H1 (cell line): Measurements from ENCODE around the gene EPN2. TPM values are rescaled to one million over a fixed set of nuclear protein-coding genes. Genes with fewer than 3 reads are reported as not detected.

ENCODE experiments used
- CTCF ChIA-PET: fragments of 300-600 bp; sonication (Branson Sonifier 250); formaldehyde crosslinking; loops from one replicate; lab custom pipeline; 2021; ENCODE audit not compliant: partially characterized antibody; lab: Charles Lee
- POLR2A ChIA-PET: fragments of 300-600 bp; sonication (Branson Sonifier 250); formaldehyde crosslinking; loops from one replicate; lab custom pipeline; 2021; ENCODE audit warnings: inconsistent platforms; ENCODE audit not compliant: partially characterized antibody; lab: Charles Lee
- DNase-seq, 2 experiments: peaks; one replicate each; pipeline versions ENCODE4 v3.0.0 to v3.0.0-alpha.2; 2010 to 2022; ENCODE audit warnings: low spot score in 2 of 2, low read depth in 1 of 2, mixed read lengths in 1 of 2
- FAIRE-seq: peaks from 2 replicates; lab custom pipeline; 2011; peaks lifted over from hg19 to GRCh38; lab: Jason Lieb, UNC
- H2AFZ ChIP-seq: 2 replicates; pipeline ENCODE4 v1.8.1; 2012; ENCODE audit warnings: low read length, inconsistent platforms
- H2AK5ac ChIP-seq: 2 replicates; pipeline ENCODE4 v1.6.1; 2013; ENCODE audit warnings: low read depth, low read length
- H2BK120ac ChIP-seq: replicated peaks from 2 replicates; pipeline ENCODE3; 2013; ENCODE audit warnings: low read depth, low read length, inconsistent platforms
- H2BK12ac ChIP-seq: 2 replicates; pipeline ENCODE4 v1.6.1; 2013; ENCODE audit warnings: low read depth, low read length
- H2BK15ac ChIP-seq: 2 replicates; pipeline ENCODE4 v1.6.1; 2013; ENCODE audit warnings: low read length
- H2BK20ac ChIP-seq: 2 replicates; pipeline ENCODE4 v1.6.1; 2013; ENCODE audit warnings: low read length
- H2BK5ac ChIP-seq: 2 replicates; pipeline ENCODE4 v1.6.1; 2013; ENCODE audit warnings: low read depth, low read length
- H3K14ac ChIP-seq: 2 replicates; pipeline ENCODE4 v1.6.1; 2013; ENCODE audit warnings: inconsistent platforms; ENCODE audit not compliant: insufficient read length
- H3K18ac ChIP-seq: 2 replicates; pipeline ENCODE4 v1.6.1; 2013; ENCODE audit warnings: low read length; ENCODE audit errors: extremely low read depth
- H3K23ac ChIP-seq: 2 replicates; pipeline ENCODE4 v1.6.1; 2013; ENCODE audit warnings: inconsistent platforms; ENCODE audit not compliant: insufficient read length
- H3K23me2 ChIP-seq: 2 replicates; pipeline ENCODE4 v1.6.1; 2013; ENCODE audit warnings: low read depth, low read length
- H3K27ac ChIP-seq: 2 replicates; pipeline ENCODE4 v1.6.1; 2011; ENCODE audit warnings: low read depth, low read length, inconsistent platforms
- H3K27me3 ChIP-seq, 4 experiments: replicated peaks in 1 of 4; 1 replicate in 1 of 4; 2 replicates in 3 of 4; pipeline versions ENCODE4 v1.6.1 to v1.8.1; 2011 to 2013; ENCODE audit warnings: low read length in 3 of 4, mild to moderate bottlenecking in 3 of 4, inconsistent platforms in 2 of 4, mixed read lengths in 2 of 4, moderate library complexity in 1 of 4; ENCODE audit not compliant: control insufficient read depth in 3 of 4, insufficient read depth in 3 of 4; ENCODE audit errors: extremely low read depth in 1 of 4
- H3K36me3 ChIP-seq, 4 experiments: 2 replicates each; pipeline versions ENCODE4 v1.6.1 to v1.8.1; 2011 to 2013; ENCODE audit warnings: mild to moderate bottlenecking in 4 of 4, low read length in 3 of 4, moderate library complexity in 2 of 4, control low read depth in 1 of 4, inconsistent platforms in 1 of 4; ENCODE audit not compliant: insufficient read depth in 4 of 4, control insufficient read depth in 2 of 4
- H3K4ac ChIP-seq: replicated peaks from 2 replicates; pipeline ENCODE3; 2013; ENCODE audit warnings: low read length, low read depth, mixed read lengths, inconsistent platforms; ENCODE audit not compliant: insufficient read length
- H3K4me1 ChIP-seq, 4 experiments: replicated peaks in 1 of 4; 1 replicate in 1 of 4; 2 replicates in 3 of 4; pipeline versions ENCODE4 v1.6.1 to v1.8.1; 2011 to 2013; ENCODE audit warnings: low read length in 3 of 4, inconsistent platforms in 2 of 4, mixed read lengths in 1 of 4; ENCODE audit not compliant: insufficient read depth in 4 of 4, control insufficient read depth in 3 of 4
- H3K4me2 ChIP-seq, 2 experiments: 2 replicates each; pipeline versions ENCODE4 v1.6.1 to v1.8.1; 2011 to 2013; ENCODE audit warnings: low read depth in 2 of 2, low read length in 2 of 2, control low read depth in 1 of 2, inconsistent platforms in 1 of 2, mild to moderate bottlenecking in 1 of 2; ENCODE audit not compliant: insufficient read depth in 1 of 2
- H3K4me3 ChIP-seq, 4 experiments: fragments of 200-600, 300-600 bp in 1 of 4; sonication (generic), shearing (Covaris generic), sonication (Bioruptor Twin) in 1 of 4; 2 replicates each; pipeline versions ENCODE4 v1.5.1 to v1.8.1; 2011 to 2016; ENCODE audit warnings: low read length in 4 of 4, low read depth in 3 of 4, control low read depth in 2 of 4, inconsistent platforms in 2 of 4, mild to moderate bottlenecking in 2 of 4, mixed read lengths in 1 of 4, moderate library complexity in 1 of 4; ENCODE audit not compliant: insufficient read depth in 2 of 4; ENCODE audit errors: extremely low read depth in 1 of 4
- H3K56ac ChIP-seq: replicated peaks from 2 replicates; pipeline ENCODE3; 2013; ENCODE audit warnings: low read depth, mild to moderate bottlenecking, mixed read lengths, low read length, inconsistent platforms; ENCODE audit not compliant: insufficient read length
- H3K79me1 ChIP-seq: 2 replicates; pipeline ENCODE4 v1.6.1; 2013; ENCODE audit warnings: low read depth, low read length, control low read depth
- H3K79me2 ChIP-seq, 2 experiments: 2 replicates each; pipeline versions ENCODE4 v1.6.1 to v1.8.1; 2012 to 2013; ENCODE audit warnings: low read length in 2 of 2, mild to moderate bottlenecking in 2 of 2, inconsistent platforms in 1 of 2; ENCODE audit not compliant: insufficient read depth in 2 of 2, control insufficient read depth in 1 of 2
- H3K9ac ChIP-seq, 4 experiments: replicated peaks in 1 of 4; 1 replicate in 1 of 4; 2 replicates in 3 of 4; pipeline versions ENCODE4 v1.6.1 to v1.8.1; 2011 to 2013; ENCODE audit warnings: low read depth in 3 of 4, low read length in 3 of 4, control low read depth in 2 of 4, mild to moderate bottlenecking in 2 of 4, moderate library complexity in 2 of 4, inconsistent platforms in 1 of 4; ENCODE audit errors: extremely low read depth in 1 of 4
- H3K9me3 ChIP-seq, 2 experiments: 2 replicates each; pipeline versions ENCODE4 v1.6.1 to v1.8.1; 2012 to 2013; ENCODE audit warnings: mild to moderate bottlenecking in 2 of 2, moderate library complexity in 2 of 2, control low read depth in 1 of 2, inconsistent platforms in 1 of 2, low read depth in 1 of 2, low read length in 1 of 2, mixed read lengths in 1 of 2; ENCODE audit not compliant: insufficient read depth in 2 of 2
- H4K20me1 ChIP-seq, 2 experiments: replicated peaks in 1 of 2; 2 replicates each; pipeline versions ENCODE3 to v1.8.1; 2011 to 2013; ENCODE audit warnings: inconsistent platforms in 2 of 2, low read length in 2 of 2, mild to moderate bottlenecking in 1 of 2; ENCODE audit not compliant: insufficient read depth in 2 of 2, control insufficient read depth in 1 of 2
- H4K5ac ChIP-seq: 2 replicates; pipeline ENCODE4 v1.6.1; 2013; ENCODE audit warnings: low read length, low read depth, mixed read lengths, inconsistent platforms; ENCODE audit not compliant: insufficient read length
- H4K8ac ChIP-seq: 2 replicates; pipeline ENCODE4 v1.8.0; 2013; ENCODE audit warnings: mild to moderate bottlenecking, moderate library complexity, low read length, inconsistent platforms; ENCODE audit not compliant: insufficient read depth; ENCODE audit errors: extremely low read depth
- H4K91ac ChIP-seq: replicated peaks from 2 replicates; pipeline ENCODE3; 2013; ENCODE audit warnings: low read length, mixed read lengths, inconsistent platforms; ENCODE audit not compliant: insufficient read length
- PHF8 ChIP-seq: fragments of 200-600 bp; sonication (generic); conservative IDR thresholded peaks from 2 replicates; pipeline ENCODE4 v1.7.1; 2012; ENCODE audit warnings: low read depth, mild to moderate bottlenecking, inconsistent platforms, low read length, moderate library complexity
- POU5F1 ChIP-seq: IDR thresholded peaks from 2 replicates; pipeline ENCODE4 v1.6.1; 2011; ENCODE audit warnings: low read depth, mild to moderate bottlenecking, low read length, moderate library complexity
- RFX5 ChIP-seq: IDR thresholded peaks from 2 replicates; pipeline ENCODE4 v1.6.1; 2011; ENCODE audit warnings: low read depth, low read length, improper control_type of control experiment, borderline replicate concordance
- RNF2 ChIP-seq: fragments of 200-900, 300-1000 bp; sonication (generic); IDR thresholded peaks from 2 replicates; pipeline ENCODE4 v1.7.1; 2016; ENCODE audit warnings: borderline replicate concordance, low read depth, mild to moderate bottlenecking, antibody characterized with exemption, low read length; ENCODE audit not compliant: poor library complexity, severe bottlenecking; ENCODE audit errors: missing control alignments
- RXRA ChIP-seq: IDR thresholded peaks from 2 replicates; pipeline ENCODE4 v1.6.1; 2011; ENCODE audit warnings: low read depth, mild to moderate bottlenecking, low read length, moderate library complexity; ENCODE audit not compliant: insufficient read depth
- TAF1 ChIP-seq: IDR thresholded peaks from 2 replicates; pipeline ENCODE4 v1.6.1; 2011; ENCODE audit warnings: mild to moderate bottlenecking, low read depth, low read length
- YY1 ChIP-seq: IDR thresholded peaks from 2 replicates; pipeline ENCODE4 v1.6.1; 2011; ENCODE audit warnings: low read depth, mild to moderate bottlenecking, low read length
- WGBS, 2 experiments: shearing (Covaris generic) in 1 of 2; methylation state at CpG; one replicate each; pipeline versions ENCODE4 v1.1.6 to v1.1.7; 2013 to 2015; ENCODE audit warnings: low lambda C conversion rate in 2 of 2, mixed read lengths in 2 of 2, inconsistent platforms in 1 of 2, low coverage in 1 of 2, missing lambda C conversion rate in 1 of 2; ENCODE audit not compliant: insufficient replicate concordance in 2 of 2, insufficient coverage in 1 of 2, insufficient read length in 1 of 2; ENCODE audit errors: extremely low coverage in 1 of 2, missing lambda C conversion rate in 1 of 2; 5-methylcytosine and 5-hydroxymethylcytosine counted together
- polyA plus RNA-seq, 7 experiments: library from polyadenylated mRNA; depleted of rRNA in 3 of 7; stranded (reverse) in 5 of 7; unstranded in 2 of 7; fragments of >200 nt in 5 of 7; fragments of 200-250 nt in 2 of 7; gene quantifications; 1 replicate in 5 of 7; 2 replicates in 1 of 7; 4 replicates in 1 of 7; pipeline versions ENCODE4 v1.2.1 to v1.2.3, GENCODE V29; 2011 to 2013; ENCODE audit warnings: missing spikeins in 2 of 7, mixed read lengths in 2 of 7
- total RNA-seq: library from RNA; stranded (reverse); fragmentation: NEBNext Ultra II Directional; extraction: Animal tissue kit (Norgen Biotek cat#: 25700); gene quantifications from 2 replicates; pipeline ENCODE4 v1.2.1, GENCODE V29; 2021
- TF ChIP-seq, protein P1 (sequence below): IDR thresholded peaks from 2 replicates; pipeline ENCODE4 v1.6.1; 2012; ENCODE audit warnings: low read length, inconsistent platforms
- TF ChIP-seq, protein P2 (sequence below): IDR thresholded peaks from 2 replicates; pipeline ENCODE4 v1.6.1; 2011; ENCODE audit warnings: low read depth, mild to moderate bottlenecking, low read length; ENCODE audit not compliant: insufficient read depth
- TF ChIP-seq, protein P3 (sequence below): IDR thresholded peaks from 2 replicates; pipeline ENCODE4 v1.6.1; 2012; ENCODE audit warnings: inconsistent platforms

The EPN2 gene
- total and polyA plus RNA-seq, 2 of the 8 experiments (the other 6 are each of a cell fraction or from before 2014, with no cell fraction given) = 28.7 to 55.8 TPM

DNA sequence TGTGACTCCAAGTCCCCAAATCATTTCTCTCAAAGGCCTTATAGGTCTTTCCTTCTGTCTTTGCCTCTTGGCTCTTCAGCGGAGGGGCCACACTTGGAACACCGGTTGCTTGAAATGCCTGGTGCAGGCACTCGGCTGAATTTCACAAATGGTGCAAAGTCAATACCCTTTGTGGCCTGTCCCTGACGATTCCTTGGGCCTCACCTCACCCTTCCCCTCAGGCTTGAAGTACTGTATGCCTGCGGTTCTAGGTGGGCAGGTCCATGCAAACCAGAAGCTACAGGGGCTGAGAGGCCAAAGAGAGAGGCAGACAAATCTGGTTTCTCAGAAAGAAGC lies 129.4 kb downstream of the EPN2 start:
- DNase-seq (no peak), FAIRE-seq (no peak)
- H3K4me3 ChIP-seq = no peak overlapping the region
- no peak overlapping the region for H2BK20ac ChIP-seq
- H3K4me2 ChIP-seq = no peak overlapping the region
- H3K23me2 ChIP-seq = peaks cover 6% of the 10 kb centered on the region; the same call in 1 of the 2 replicates
- ChIA-PET CTCF (interaction anchor here (1.1 to 6.7 kb wide), 6 partner anchors 14 to 396 kb away, joined by 3 to 66 read pairs (median 6); no protein-coding TSS in a partner anchor), POLR2A (interaction anchor here (6.2 kb wide), 1 partner anchor 12 kb away, joined by 32 read pairs; the partner anchor contains the start of gene MAPK7)
- H2AK5ac ChIP-seq = no peak overlapping the region
- H3K79me2 ChIP-seq = no peaks in the 10 kb centered on the region
- no peaks in the 10 kb centered on the region for H3K36me3 ChIP-seq
- no peak overlapping the region for H3K56ac ChIP-seq
- no peak overlapping the region for H3K18ac ChIP-seq
- H4K5ac ChIP-seq = no peak overlapping the region
- no peak overlapping the region for H3K4ac ChIP-seq
- H3K9ac ChIP-seq = no peak overlapping the region
- H3K27ac ChIP-seq = no peak overlapping the region
- H2AFZ ChIP-seq = no peak overlapping the region
- H3K23ac ChIP-seq = no peak overlapping the region
- no peaks in the 10 kb centered on the region for H3K9me3 ChIP-seq
- no peaks in the 10 kb centered on the region; a peak in 1 of 7 replicates for H3K27me3 ChIP-seq
- no peaks in the 10 kb centered on the region for H4K20me1 ChIP-seq
- no peak overlapping the region for H4K91ac ChIP-seq
- no peaks in the 10 kb centered on the region for H3K79me1 ChIP-seq
- no peak overlapping the region for H2BK15ac ChIP-seq
- no peak overlapping the region for H4K8ac ChIP-seq
- TF ChIP-seq, protein P1, sequence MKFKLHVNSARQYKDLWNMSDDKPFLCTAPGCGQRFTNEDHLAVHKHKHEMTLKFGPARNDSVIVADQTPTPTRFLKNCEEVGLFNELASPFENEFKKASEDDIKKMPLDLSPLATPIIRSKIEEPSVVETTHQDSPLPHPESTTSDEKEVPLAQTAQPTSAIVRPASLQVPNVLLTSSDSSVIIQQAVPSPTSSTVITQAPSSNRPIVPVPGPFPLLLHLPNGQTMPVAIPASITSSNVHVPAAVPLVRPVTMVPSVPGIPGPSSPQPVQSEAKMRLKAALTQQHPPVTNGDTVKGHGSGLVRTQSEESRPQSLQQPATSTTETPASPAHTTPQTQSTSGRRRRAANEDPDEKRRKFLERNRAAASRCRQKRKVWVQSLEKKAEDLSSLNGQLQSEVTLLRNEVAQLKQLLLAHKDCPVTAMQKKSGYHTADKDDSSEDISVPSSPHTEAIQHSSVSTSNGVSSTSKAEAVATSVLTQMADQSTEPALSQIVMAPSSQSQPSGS = no peak
- TF ChIP-seq RXRA (no peak), TAF1 (no peak), PHF8 (no peak), RFX5 (no peak), YY1 (no peak), RNF2 (no peak), POU5F1 (no peak)
- TF ChIP-seq, protein P2, sequence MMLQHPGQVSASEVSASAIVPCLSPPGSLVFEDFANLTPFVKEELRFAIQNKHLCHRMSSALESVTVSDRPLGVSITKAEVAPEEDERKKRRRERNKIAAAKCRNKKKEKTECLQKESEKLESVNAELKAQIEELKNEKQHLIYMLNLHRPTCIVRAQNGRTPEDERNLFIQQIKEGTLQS = no peak
- TF ChIP-seq, protein P3, sequence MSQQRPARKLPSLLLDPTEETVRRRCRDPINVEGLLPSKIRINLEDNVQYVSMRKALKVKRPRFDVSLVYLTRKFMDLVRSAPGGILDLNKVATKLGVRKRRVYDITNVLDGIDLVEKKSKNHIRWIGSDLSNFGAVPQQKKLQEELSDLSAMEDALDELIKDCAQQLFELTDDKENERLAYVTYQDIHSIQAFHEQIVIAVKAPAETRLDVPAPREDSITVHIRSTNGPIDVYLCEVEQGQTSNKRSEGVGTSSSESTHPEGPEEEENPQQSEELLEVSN = no peak
- H3K14ac ChIP-seq = no peak overlapping the region
- H3K4me1 ChIP-seq = peaks cover 0 to 9% (median 3%) of the 10 kb centered on the region in 4 experiments; a peak in 4 of 7 replicates
- no peak overlapping the region for H2BK120ac ChIP-seq
- 92% methylated on average over 5 of the region's 5 CpGs; no CpG with 5 or more reads in 1 of the 2 experiments for WGBS, 2 experiments
- no peak overlapping the region for H2BK12ac ChIP-seq
- no peak overlapping the region; the same call in 1 of the 2 replicates for H2BK5ac ChIP-seq
